DND-41 (cell line): ENCODE measurements around the gene ATG101.

Experiments used
- EZH2 ChIP-seq: IDR thresholded peaks from 3 replicates; pipeline ENCODE4 v1.6.1; 2012; ENCODE audit warnings: borderline replicate concordance, low read depth, mild to moderate bottlenecking, moderate library complexity, low read length, inconsistent platforms; ENCODE audit not compliant: severe bottlenecking
- TF ChIP-seq, protein P1 (sequence below): IDR thresholded peaks from 2 replicates; pipeline ENCODE4 v1.5.1; 2012; ENCODE audit warnings: borderline replicate concordance, low read length, moderate library complexity, mild to moderate bottlenecking; ENCODE audit not compliant: poor library complexity, severe bottlenecking; ENCODE audit errors: extremely low read depth

DNA sequence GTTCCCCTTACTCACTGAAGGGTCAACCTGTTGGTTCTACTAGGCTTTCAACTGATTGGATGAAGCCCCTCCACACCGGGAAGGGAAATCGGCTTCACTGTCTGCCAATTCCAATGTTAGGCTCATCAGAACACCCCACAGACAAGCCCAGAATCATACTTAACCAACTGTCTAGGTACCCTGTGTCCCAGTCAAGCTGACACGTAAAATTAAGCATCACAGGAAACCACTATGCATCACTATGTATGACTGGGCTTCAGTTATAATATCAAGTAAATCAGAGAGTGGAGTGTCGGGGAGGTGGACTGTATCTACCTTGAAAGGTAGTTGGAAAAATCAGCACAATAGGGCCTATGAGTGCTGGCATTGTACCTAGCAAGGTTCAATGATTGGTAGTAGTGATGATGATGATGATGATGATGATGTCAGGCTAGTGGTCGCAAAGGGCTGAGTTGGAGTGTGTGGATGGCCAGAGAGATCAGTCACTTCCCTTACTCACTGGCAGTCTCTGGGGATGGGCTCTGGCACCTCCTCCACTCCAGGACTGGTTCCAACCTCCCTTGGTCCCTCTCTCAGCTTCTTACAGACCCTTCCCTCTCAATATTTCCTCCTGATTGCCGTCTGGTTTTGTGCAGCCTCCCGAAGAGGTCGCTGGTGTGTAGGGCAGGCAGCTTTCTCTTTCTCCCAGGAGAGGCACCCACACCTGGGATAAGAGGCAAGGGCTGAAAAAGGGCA is 3.3 kb upstream of the ATG101 start:
- TF ChIP-seq, protein P1, sequence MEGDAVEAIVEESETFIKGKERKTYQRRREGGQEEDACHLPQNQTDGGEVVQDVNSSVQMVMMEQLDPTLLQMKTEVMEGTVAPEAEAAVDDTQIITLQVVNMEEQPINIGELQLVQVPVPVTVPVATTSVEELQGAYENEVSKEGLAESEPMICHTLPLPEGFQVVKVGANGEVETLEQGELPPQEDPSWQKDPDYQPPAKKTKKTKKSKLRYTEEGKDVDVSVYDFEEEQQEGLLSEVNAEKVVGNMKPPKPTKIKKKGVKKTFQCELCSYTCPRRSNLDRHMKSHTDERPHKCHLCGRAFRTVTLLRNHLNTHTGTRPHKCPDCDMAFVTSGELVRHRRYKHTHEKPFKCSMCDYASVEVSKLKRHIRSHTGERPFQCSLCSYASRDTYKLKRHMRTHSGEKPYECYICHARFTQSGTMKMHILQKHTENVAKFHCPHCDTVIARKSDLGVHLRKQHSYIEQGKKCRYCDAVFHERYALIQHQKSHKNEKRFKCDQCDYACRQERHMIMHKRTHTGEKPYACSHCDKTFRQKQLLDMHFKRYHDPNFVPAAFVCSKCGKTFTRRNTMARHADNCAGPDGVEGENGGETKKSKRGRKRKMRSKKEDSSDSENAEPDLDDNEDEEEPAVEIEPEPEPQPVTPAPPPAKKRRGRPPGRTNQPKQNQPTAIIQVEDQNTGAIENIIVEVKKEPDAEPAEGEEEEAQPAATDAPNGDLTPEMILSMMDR, result no peak
- TF ChIP-seq EZH2, result no peak
